SK-N-SH (cell line): Measurements from ENCODE around the gene UCKL1. TPM values are rescaled to one million over a fixed set of nuclear protein-coding genes. Genes with fewer than 3 reads are reported as not detected.

Experiments used
- CTCF ChIA-PET: fragments of 300-600, 350-600 bp; formaldehyde crosslinking; extraction: SDS; loops from one replicate; lab custom pipeline; 2021; lab: Yijun Ruan, JAX
- POLR2A ChIA-PET: fragments of 350-600 bp; sonication (Branson Sonifier 250); formaldehyde crosslinking; extraction: SDS; loops from one replicate; lab custom pipeline; 2020; ENCODE audit warnings: antibody characterized with exemption, inconsistent platforms; lab: Yijun Ruan, JAX
- DNase-seq: peaks from one replicate; pipeline ENCODE4 v3.0.0; 2012
- H2AFZ ChIP-seq: fragments of 200-600 bp; sonication (generic); 2 replicates; pipeline ENCODE4 v1.8.1; 2016; ENCODE audit warnings: antibody characterized with exemption, mild to moderate bottlenecking, low read depth
- H3F3A ChIP-seq: fragments of 200-600 bp; sonication (generic); replicated peaks from 2 replicates; pipeline ENCODE3; 2016; ENCODE audit warnings: antibody characterized with exemption, mild to moderate bottlenecking; ENCODE audit not compliant: insufficient read depth
- H3K27ac ChIP-seq, 2 experiments: fragments of 200-500 bp in 1 of 2; fragments of 200-600 bp in 1 of 2; sonication (Bioruptor generic) in 1 of 2; sonication (generic), shearing (Covaris generic) in 1 of 2; 2 replicates each; pipeline versions ENCODE4 v1.5.1 to v1.6.1; 2014 to 2016; ENCODE audit warnings: low read depth in 2 of 2, inconsistent platforms in 1 of 2, low read length in 1 of 2, mild to moderate bottlenecking in 1 of 2, mixed read lengths in 1 of 2
- H3K27me3 ChIP-seq: fragments of 200-600 bp; sonication (generic), shearing (Covaris generic); 2 replicates; pipeline ENCODE4 v1.6.1; 2016; ENCODE audit warnings: mixed run types; ENCODE audit not compliant: insufficient read depth
- H3K36me3 ChIP-seq, 2 experiments: fragments of 200-500 bp in 1 of 2; fragments of 200-600 bp in 1 of 2; sonication (Bioruptor generic) in 1 of 2; sonication (generic) in 1 of 2; replicated peaks in 1 of 2; 2 replicates each; pipeline versions ENCODE3 to v1.5.1; 2014 to 2016; ENCODE audit warnings: low read length in 1 of 2, mild to moderate bottlenecking in 1 of 2; ENCODE audit not compliant: insufficient read depth in 2 of 2, control insufficient read depth in 1 of 2
- H3K4me1 ChIP-seq, 2 experiments: fragments of 200-500 bp in 1 of 2; fragments of 200-600 bp in 1 of 2; sonication (Bioruptor generic) in 1 of 2; sonication (generic), shearing (Covaris generic) in 1 of 2; 2 replicates each; pipeline versions ENCODE4 v1.5.1 to v1.6.1; 2014 to 2016; ENCODE audit warnings: low read depth in 1 of 2, low read length in 1 of 2, mixed run types in 1 of 2; ENCODE audit not compliant: insufficient read depth in 2 of 2, control insufficient read depth in 1 of 2
- H3K4me2 ChIP-seq: fragments of 200-600 bp; sonication (generic), shearing (Covaris generic); 2 replicates; pipeline ENCODE4 v1.6.1; 2017; ENCODE audit warnings: mixed run types
- H3K4me3 ChIP-seq, 2 experiments: fragments of 200-500 bp in 1 of 2; fragments of 200-600 bp in 1 of 2; sonication (Bioruptor generic) in 1 of 2; sonication (generic), shearing (Covaris generic) in 1 of 2; 2 replicates each; pipeline versions ENCODE4 v1.5.1 to v1.8.1; 2014 to 2016; ENCODE audit warnings: low read depth in 2 of 2, inconsistent platforms in 1 of 2, low read length in 1 of 2, mild to moderate bottlenecking in 1 of 2, mixed read lengths in 1 of 2, moderate library complexity in 1 of 2
- H3K79me2 ChIP-seq: fragments of 200-600 bp; sonication (generic); 2 replicates; pipeline ENCODE4 v1.8.1; 2017; ENCODE audit warnings: mild to moderate bottlenecking; ENCODE audit not compliant: insufficient read depth
- H3K9ac ChIP-seq: fragments of 200-600 bp; sonication (generic); 2 replicates; pipeline ENCODE4 v1.6.1; 2017; ENCODE audit warnings: mixed run types
- H3K9me2 ChIP-seq: fragments of 200-600 bp; sonication (generic); 2 replicates; pipeline ENCODE4 v1.6.1; 2017; ENCODE audit warnings: mixed run types
- H3K9me3 ChIP-seq: fragments of 200-600 bp; sonication (generic); 2 replicates; pipeline ENCODE4 v1.6.1; 2017; ENCODE audit warnings: mixed run types, mild to moderate bottlenecking, moderate library complexity
- H4K20me1 ChIP-seq: fragments of 200-600 bp; sonication (generic); 2 replicates; pipeline ENCODE4 v1.6.1; 2017; ENCODE audit warnings: mild to moderate bottlenecking, mixed run types; ENCODE audit not compliant: insufficient read depth
- CTCF ChIP-seq: fragments of 200-600 bp; sonication (generic); IDR thresholded peaks from 2 replicates; pipeline ENCODE4 v1.6.1; 2017; ENCODE audit warnings: antibody characterized with exemption, mild to moderate bottlenecking, moderate library complexity
- ELF1 ChIP-seq: IDR thresholded peaks from 2 replicates; pipeline ENCODE4 v1.4.0; 2012
- FOXM1 ChIP-seq: IDR thresholded peaks from 2 replicates; pipeline ENCODE4 v1.4.0; 2012; ENCODE audit warnings: low read depth, mild to moderate bottlenecking
- GABPA ChIP-seq: IDR thresholded peaks from 2 replicates; pipeline ENCODE4 v1.4.0; 2012; ENCODE audit warnings: low read depth, mild to moderate bottlenecking
- GATA2 ChIP-seq: sonication (generic); formaldehyde crosslinking; IDR thresholded peaks from 2 replicates; pipeline ENCODE4 v1.5.0; 2020; ENCODE audit warnings: mild to moderate bottlenecking, missing genetic modification reagents
- JUND ChIP-seq: IDR thresholded peaks from 2 replicates; pipeline ENCODE4 v1.4.0; 2012
- MAX ChIP-seq: IDR thresholded peaks from 2 replicates; pipeline ENCODE4 v1.4.0; 2012; ENCODE audit warnings: low read depth
- MXI1 ChIP-seq: IDR thresholded peaks from 2 replicates; pipeline ENCODE4 v1.6.1; 2012; ENCODE audit warnings: mild to moderate bottlenecking, low read depth, low read length, improper control_type of control experiment
- NFIC ChIP-seq: IDR thresholded peaks from 2 replicates; pipeline ENCODE4 v1.4.0; 2012; ENCODE audit warnings: borderline replicate concordance
- NRF1 ChIP-seq: IDR thresholded peaks from 2 replicates; pipeline ENCODE4 v1.6.1; 2012; ENCODE audit warnings: low read depth, mild to moderate bottlenecking, low read length
- POLR2AphosphoS5 ChIP-seq: IDR thresholded peaks from 2 replicates; pipeline ENCODE4 v1.6.1; 2012; ENCODE audit warnings: low read depth, low read length
- RAD21 ChIP-seq: IDR thresholded peaks from 2 replicates; pipeline ENCODE4 v1.6.1; 2012; ENCODE audit warnings: mild to moderate bottlenecking, low read length
- RCOR1 ChIP-seq: fragments of 150-350 bp; IDR thresholded peaks from 2 replicates; pipeline ENCODE4 v1.6.1; 2017; ENCODE audit warnings: antibody characterized with exemption, low read length
- REST ChIP-seq: IDR thresholded peaks from 2 replicates; pipeline ENCODE4 v1.6.1; 2012; ENCODE audit warnings: mild to moderate bottlenecking, low read depth, low read length, moderate library complexity
- RXRA ChIP-seq: IDR thresholded peaks from 2 replicates; pipeline ENCODE4 v1.4.0; 2012; ENCODE audit warnings: low read depth, mild to moderate bottlenecking, borderline replicate concordance
- SIN3A ChIP-seq: IDR thresholded peaks from 2 replicates; pipeline ENCODE4 v1.6.1; 2012; ENCODE audit warnings: low read depth, mild to moderate bottlenecking, low read length, moderate library complexity, borderline replicate concordance
- TAF1 ChIP-seq: IDR thresholded peaks from 2 replicates; pipeline ENCODE4 v1.6.1; 2012; ENCODE audit warnings: low read depth, mild to moderate bottlenecking, low read length, moderate library complexity, borderline replicate concordance
- TCF12 ChIP-seq: IDR thresholded peaks from 2 replicates; pipeline ENCODE4 v1.4.0; 2012
- USF2 ChIP-seq: fragments of 150-350 bp; IDR thresholded peaks from 2 replicates; pipeline ENCODE4 v1.6.1; 2017; ENCODE audit warnings: antibody characterized with exemption, low read length, low read depth, borderline replicate concordance
- WGBS: methylation state at CpG from one replicate; pipeline ENCODE4 v1.1.6; 2017; ENCODE audit warnings: low lambda C conversion rate; 5-methylcytosine and 5-hydroxymethylcytosine counted together
- polyA plus RNA-seq, 3 experiments: library from polyadenylated mRNA; depleted of rRNA; stranded (reverse); fragments of >200 nt; gene quantifications; 2 replicates each; pipeline ENCODE4 v1.2.3, GENCODE V29; 2012

The UCKL1 gene
- polyA plus RNA-seq, 1 of the 3 experiments (the other 2 are of a cell fraction): 71.6 TPM

- Histone ChIP-seq H3K4me1 (peaks cover 0 to 6% of the 10 kb centered on the region in 2 experiments; a peak in 1 of 4 replicates), H3K36me3 (peaks cover 0 to 54% of the 10 kb centered on the region in 2 experiments), H3F3A (peaks cover 14% of the 10 kb centered on the region), H3K79me2 (peaks cover 18% of the 10 kb centered on the region; the same call in 1 of the 2 replicates), H3K9ac (no peak overlapping the region), H3K9me3 (no peaks in the 10 kb centered on the region), H4K20me1 (peaks cover 64% of the 10 kb centered on the region), H2AFZ (no peak overlapping the region), H3K4me2 (no peak overlapping the region), H3K27me3 (no peaks in the 10 kb centered on the region), H3K9me2 (no peaks in the 10 kb centered on the region), H3K27ac (no peak overlapping the region; a peak in 1 of 4 replicates), H3K4me3 (no peak overlapping the region)
- no peak for DNase-seq
- ChIA-PET CTCF (interaction anchor here (0.9 to 2.4 kb wide), 4 partner anchors 10 to 168 kb away, joined by 3 to 10 read pairs (median 5); no protein-coding TSS in a partner anchor), POLR2A (no interaction called here)
- WGBS: 17% methylated on average over 2 of the region's 19 CpGs
- TF ChIP-seq RAD21 (no peak), ELF1 (no peak), GATA2 (no peak), MXI1 (no peak), TAF1 (no peak), NRF1 (no peak), USF2 (no peak), RCOR1 (no peak), NFIC (no peak), POLR2AphosphoS5 (no peak), GABPA (no peak), CTCF (no peak), JUND (no peak), REST (no peak), MAX (no peak), FOXM1 (no peak), SIN3A (no peak), RXRA (no peak), TCF12 (no peak)
- TF ChIP-seq, all 33 proteins: peak for 0
Observed at GRCh38 chr20:63942969-63943807, 13.0 kb downstream of the UCKL1 start.
